ENCODE results near the gene APPL2.
"Not testable (repeated sequence)": the region's sequence is repeated elsewhere in the genome, so short reads cannot be mapped to it uniquely, and the experiment has no call there.

The APPL2 gene

DNA sequence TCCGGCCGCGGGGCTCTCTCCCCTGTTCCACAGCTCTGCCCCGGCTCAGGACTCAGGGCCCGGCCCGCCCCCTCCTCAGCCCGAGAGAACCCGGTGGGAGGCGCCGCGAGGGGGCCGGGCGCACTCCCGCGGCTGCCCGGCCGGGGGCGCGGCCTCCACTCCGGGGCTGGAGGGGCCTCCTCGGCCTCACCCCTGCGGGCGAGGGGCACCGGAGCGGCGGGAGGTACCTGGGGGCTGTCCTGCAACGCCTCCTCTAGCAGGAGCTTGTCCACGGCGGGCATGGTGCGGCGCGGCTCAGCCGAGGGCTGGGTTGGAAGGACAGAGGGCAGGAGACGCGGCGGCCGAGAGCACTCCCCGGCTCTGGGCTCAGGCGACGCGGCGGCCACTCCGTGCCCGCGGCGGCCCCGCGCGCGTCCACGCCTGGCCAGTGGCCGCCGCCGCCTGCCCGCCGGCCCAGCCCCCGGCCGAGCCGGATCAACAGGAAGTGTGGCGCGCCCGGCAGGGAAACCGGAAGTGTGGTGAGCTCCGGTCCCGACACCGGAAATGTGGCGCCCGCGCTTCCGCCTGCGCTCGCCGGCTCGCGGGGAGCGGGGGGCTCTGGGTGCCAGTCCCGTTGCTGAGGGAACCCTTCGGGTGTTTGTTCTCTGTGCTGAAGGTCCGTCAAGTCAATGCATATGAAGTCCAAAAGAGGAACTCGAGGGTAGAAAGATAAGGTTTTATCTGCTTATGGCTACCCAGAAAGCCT is at the start of gene APPL2:
Gene APPL2, minus strand, starts transcription at position 443 of the 745 bp plus-strand sequence. Its CDS starts 162 bp downstream, at position 281.
- DNase-seq, result peak; percentile 77 to 82

DNA sequence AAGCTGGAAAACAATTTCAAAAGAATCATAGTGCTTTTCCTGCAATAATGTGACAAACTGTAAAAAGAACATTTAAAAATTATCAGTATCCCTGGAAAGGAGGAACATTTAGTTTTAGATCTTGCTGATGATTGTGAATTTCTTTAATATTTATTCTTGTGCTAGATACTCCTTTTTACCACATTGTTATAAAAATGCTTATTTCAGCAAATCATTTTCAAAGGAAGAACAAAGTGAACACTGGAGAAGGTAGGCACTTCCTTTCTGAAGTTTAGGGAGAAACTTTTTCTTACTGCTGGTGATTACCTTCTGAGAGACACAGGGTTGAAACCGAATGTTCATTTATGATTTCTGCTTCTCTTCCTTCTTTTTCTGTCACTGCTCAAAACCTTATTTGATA is 49.4 kb upstream of the APPL2 start:
- DNase-seq, result no peak

GRCh38 chr12:105281694-105282049 is 45.7 kb upstream of the APPL2 start:
- no peak for DNase-seq

GRCh38 chr12:105280966-105281693 is 45.2 kb upstream of the APPL2 start:
- DNase-seq, result no peak

DNA sequence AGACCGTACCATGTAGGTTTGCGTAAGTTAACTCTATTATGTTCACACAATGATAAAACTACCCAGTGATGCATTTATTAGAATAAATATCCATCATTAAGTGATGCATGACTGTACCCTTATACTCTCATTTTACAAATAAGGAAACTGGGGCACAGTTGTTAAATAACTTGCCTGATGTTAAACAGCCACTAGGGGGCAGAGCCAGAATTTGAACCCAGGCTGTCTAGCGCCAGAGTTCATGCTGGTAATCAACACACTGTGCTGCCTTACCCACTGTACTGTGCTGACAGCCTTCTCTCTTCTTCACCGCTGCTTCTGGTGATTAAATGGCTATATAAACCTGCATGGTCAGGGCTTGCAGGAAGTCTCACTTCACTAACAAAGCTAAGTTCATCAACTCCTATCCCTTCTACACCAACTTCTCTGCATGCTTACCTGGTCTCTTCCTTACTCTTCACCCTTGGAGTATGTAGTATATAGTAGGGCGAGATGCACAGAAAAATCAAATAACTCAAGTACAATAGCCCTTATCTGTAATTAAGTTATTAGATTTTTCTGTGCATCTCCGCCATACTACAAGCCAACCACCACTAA is 43.6 kb upstream of the APPL2 start:
- DNase-seq, result peak; percentile 4

DNA sequence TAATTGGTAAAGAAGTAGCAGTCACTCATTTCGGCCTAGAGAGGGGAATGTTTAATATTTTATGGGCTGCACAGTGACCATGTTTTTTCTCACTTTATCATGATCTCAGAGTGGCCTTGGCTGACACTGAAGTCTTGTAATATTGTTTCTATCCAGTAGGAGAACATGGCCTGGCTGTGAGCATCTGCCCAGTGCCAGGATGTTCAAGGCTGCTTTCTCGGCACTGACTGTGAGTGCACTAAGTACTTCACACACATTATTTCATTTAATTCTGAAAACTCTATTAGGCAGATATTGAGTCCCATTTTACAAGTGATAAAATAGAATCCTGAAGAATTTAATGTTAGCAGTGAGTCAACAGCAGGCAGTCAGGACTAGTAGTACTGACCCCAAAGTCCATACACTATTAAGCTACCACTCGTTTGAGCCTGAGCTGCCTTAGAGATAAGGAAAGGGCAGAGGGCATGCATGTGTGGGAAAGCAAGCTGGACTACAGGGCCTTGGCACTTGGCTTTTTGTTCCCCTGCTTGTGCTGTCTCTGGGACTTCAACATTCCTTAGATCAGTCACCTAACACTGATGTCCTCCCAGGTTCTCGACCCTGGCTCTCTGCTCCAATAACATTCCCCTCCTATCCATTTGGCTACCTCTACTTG is 42.2 kb upstream of the APPL2 start:
- no peak for DNase-seq

DNA sequence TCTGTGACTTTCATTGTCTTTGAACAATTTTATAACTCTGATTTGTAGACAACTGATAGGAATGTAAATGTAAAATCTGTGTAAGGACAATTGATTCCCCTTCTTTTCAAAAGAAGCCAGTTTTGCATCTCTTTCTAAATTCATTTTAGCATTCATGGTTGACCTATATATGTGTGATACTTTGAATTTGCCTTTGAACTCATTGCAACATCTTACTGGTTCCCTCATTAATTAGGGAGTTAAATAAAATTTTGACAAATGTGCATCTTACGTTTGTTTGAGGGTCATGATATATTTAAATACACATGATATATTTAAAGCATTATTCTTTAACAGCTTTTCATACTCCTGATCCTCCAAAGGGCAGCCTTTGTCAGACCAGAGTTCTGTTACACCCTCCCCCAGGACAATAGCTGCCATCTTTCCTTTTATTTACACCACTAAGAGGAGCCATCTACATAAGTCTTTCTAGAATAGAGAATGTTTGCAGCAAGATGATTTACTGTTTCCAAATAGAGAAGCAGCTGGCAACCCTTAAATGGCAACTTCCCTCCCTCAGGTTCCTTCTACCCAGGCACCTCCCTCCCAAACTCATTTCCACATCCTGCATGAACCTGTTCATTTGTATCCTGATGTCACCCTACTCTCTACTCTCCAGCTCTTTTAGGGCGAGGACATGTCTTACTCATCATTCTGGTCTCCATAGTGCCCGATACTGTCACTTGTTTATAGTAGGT is 40.2 kb upstream of the APPL2 start:
- DNase-seq, result no peak

GRCh38 chr12:105274571-105274970 is 38.6 kb upstream of the APPL2 start:
- DNase-seq, result no peak

GRCh38 chr12:105273601-105274000 is 37.6 kb upstream of the APPL2 start:
- no peak for DNase-seq

GRCh38 chr12:105272814-105273416 is 36.9 kb upstream of the APPL2 start:
- DNase-seq, result no peak

- no peak for DNase-seq
Measured at GRCh38 chr12:105272152-105272551, 36.2 kb upstream of the APPL2 start.

DNA sequence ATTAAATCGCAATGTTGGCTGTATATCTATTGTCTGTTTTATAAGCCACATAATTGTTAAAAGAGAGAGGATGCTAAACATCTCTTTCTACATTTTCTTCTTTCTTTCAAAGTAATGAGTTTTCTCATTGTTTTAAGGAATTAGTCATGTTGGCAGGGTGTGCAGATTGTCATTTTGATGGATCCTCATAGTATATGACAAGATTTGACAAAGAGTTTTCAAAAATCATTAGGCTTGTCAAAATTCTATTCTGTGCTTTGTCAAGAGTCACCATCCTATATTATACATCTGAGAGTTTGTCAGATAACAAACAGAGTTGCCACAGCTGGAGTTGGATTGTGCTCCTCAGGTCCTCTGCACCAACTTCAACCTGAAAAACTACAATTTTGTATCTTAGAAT is 35.4 kb upstream of the APPL2 start:
- DNase-seq, result no peak

- no peak for DNase-seq
Measured at GRCh38 chr12:105270671-105271255, 34.8 kb upstream of the APPL2 start.

GRCh38 chr12:105267711-105268110 is 31.7 kb upstream of the APPL2 start:
- no peak for DNase-seq

GRCh38 chr12:105264771-105265170 is 28.8 kb upstream of the APPL2 start:
- DNase-seq, result no peak

- DNase-seq, result no peak
Measured at GRCh38 chr12:105262461-105263184, 26.6 kb upstream of the APPL2 start.

DNA sequence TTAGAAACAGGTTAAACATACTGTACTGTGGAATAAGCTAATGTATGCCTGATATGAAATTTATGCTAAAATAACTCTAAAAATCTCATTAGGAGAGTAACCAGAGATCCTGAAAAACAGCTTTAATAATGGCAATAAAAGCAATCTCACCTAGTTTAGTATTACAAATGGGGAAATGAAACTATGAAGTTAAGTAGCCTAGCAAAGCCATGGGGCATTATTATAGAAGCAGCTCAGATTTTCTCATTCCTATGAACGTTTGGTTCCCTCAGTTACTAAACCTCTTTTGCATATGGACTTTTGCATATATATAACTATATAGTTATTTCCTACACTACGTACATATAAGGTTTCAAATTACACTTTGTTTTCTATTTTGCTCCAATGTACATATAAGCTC is 25.0 kb upstream of the APPL2 start:
- DNase-seq, result no peak

GRCh38 chr12:105259226-105259625 is 23.3 kb upstream of the APPL2 start:
- DNase-seq, result no peak

- DNase-seq, result no peak
Measured at GRCh38 chr12:105257321-105257728, 21.4 kb upstream of the APPL2 start.

- no peak for DNase-seq
Measured at GRCh38 chr12:105256921-105257320, 20.9 kb upstream of the APPL2 start.

- not testable (repeated sequence) for DNase-seq
Measured at GRCh38 chr12:105256431-105256830, 20.5 kb upstream of the APPL2 start.
